LNCaP clone FGC (cell line): Measurements from ENCODE around the gene PCSK6.

Experiments used
- DNase-seq: peaks from one replicate; pipeline ENCODE4 v3.0.0-alpha.2; 2011; ENCODE audit warnings: low read depth
- H3K4me3 ChIP-seq: 2 replicates; pipeline ENCODE4 v1.5.1; 2011; ENCODE audit warnings: mild to moderate bottlenecking, low read depth, low read length, control low read depth
- TF ChIP-seq, protein P1 (sequence below): IDR thresholded peaks from 2 replicates; pipeline ENCODE4 v1.5.1; 2012; ENCODE audit warnings: mild to moderate bottlenecking; ENCODE audit not compliant: control insufficient read depth, insufficient read depth; ENCODE audit errors: extremely low read depth

PCSK6 gene

DNA sequence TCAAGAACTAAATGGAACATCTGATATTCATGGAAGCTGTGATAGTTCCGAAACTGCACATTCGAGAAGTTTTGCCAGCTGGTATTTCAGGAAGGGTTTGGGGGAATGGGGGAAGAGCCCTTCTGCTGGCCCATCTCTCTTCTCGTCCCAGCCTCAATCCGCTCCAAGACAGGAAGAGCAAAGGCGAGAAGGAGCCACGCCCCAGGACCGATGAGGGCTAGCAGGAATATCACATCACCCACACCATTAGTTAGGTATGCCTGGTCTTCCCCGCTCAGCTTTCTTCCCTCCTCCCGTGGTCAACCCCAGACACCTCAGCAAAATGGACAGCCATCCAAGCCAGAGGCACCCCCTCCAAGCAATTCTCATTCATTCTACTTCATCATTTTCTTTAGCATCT lies 14.9 kb upstream of the PCSK6 start:
- TF ChIP-seq, protein P1, sequence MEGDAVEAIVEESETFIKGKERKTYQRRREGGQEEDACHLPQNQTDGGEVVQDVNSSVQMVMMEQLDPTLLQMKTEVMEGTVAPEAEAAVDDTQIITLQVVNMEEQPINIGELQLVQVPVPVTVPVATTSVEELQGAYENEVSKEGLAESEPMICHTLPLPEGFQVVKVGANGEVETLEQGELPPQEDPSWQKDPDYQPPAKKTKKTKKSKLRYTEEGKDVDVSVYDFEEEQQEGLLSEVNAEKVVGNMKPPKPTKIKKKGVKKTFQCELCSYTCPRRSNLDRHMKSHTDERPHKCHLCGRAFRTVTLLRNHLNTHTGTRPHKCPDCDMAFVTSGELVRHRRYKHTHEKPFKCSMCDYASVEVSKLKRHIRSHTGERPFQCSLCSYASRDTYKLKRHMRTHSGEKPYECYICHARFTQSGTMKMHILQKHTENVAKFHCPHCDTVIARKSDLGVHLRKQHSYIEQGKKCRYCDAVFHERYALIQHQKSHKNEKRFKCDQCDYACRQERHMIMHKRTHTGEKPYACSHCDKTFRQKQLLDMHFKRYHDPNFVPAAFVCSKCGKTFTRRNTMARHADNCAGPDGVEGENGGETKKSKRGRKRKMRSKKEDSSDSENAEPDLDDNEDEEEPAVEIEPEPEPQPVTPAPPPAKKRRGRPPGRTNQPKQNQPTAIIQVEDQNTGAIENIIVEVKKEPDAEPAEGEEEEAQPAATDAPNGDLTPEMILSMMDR: no peak
- no peak for DNase-seq
- H3K4me3 ChIP-seq: no peak overlapping the region

DNA sequence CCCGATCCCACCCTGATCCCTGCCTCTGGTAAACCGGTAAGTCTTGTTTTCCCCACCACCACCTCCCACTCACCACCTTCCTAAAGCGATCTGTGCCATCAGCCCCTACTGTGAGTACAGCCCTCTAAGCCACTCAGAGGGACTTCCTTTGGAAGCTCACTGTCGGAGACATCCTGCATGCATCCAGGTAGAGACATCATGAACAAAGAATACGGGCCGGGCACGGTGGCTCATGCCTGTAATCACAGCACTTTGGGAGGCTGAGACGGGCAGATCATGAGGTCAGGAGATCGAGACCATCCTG lies 13.7 kb upstream of the PCSK6 start:
- no peak overlapping the region for H3K4me3 ChIP-seq
- no peak for DNase-seq
- TF ChIP-seq, protein P1: no peak

DNA sequence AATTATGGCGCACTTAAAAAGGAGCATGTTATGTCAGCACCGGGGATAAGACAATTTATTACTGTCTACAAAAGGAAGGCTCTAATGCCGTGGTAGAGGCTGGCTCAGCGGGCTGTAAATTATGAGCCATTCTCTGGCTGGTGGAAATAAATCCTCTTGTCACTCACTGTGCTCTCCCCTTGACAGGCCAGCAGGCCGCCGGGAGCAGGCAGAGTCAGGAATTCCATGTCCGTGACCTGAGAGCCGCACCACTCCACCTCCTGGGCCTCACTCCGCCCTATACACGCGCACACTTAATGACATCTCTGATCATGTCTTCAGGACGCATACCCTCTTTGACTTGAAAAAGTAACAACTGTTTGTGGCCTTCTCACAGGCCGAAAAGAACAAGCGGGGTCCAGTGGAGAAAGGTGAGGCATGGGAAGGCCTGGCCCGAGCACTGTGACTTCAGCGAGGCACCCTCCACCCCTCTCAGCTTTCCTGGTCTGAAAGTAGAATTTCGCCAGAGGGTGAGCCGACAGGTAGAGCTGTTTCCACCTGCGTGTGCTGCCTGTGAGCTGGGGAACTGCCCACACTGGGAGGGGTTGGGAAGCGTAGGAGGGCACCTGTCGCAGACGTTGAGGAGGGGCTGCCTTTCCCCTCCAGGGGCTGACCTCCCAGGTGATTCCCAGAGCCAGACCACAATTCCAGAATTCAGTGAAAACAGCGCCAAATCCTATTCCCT lies 13.2 kb upstream of the PCSK6 start:
- TF ChIP-seq, protein P1: no peak
- H3K4me3 ChIP-seq: no peak overlapping the region
- DNase-seq: no peak

DNA sequence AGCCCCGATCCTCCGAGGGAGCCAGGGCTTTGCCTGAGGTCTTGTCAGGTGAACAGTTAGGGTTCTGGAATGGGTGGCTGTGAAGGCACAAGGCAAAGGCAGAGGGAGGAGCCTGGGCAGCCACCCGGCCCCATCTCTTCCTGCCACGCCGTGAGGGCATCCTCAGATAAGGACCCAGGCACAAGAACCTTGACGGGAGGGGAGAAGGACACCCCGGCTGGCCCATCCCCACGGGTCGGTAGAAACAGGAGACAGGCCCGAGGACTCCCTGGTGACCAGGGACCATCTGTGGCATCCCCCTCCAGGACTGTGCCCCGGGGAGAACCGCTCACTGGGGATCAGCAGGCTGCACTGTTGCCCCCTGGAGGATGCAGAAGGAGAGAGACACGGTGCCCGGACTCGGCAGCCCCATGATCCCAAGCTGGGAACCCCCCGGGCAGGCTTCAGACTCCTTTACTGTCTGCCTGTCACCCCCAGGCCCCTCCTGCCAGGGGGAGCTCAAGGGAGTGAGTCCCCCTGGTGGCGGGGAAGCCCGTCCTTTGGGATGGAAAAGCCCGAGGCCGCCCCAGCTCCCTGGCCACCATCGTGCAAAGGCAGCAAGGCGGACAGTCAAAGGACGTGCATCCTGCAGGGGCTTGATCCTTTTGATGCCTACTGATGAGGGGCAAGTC lies 12.3 kb upstream of the PCSK6 start:
- TF ChIP-seq, protein P1: 0 out of 2 replicates have a peak, but pooled peaks have one; percentile 13
- DNase-seq: no peak
- no peak overlapping the region for H3K4me3 ChIP-seq

DNA sequence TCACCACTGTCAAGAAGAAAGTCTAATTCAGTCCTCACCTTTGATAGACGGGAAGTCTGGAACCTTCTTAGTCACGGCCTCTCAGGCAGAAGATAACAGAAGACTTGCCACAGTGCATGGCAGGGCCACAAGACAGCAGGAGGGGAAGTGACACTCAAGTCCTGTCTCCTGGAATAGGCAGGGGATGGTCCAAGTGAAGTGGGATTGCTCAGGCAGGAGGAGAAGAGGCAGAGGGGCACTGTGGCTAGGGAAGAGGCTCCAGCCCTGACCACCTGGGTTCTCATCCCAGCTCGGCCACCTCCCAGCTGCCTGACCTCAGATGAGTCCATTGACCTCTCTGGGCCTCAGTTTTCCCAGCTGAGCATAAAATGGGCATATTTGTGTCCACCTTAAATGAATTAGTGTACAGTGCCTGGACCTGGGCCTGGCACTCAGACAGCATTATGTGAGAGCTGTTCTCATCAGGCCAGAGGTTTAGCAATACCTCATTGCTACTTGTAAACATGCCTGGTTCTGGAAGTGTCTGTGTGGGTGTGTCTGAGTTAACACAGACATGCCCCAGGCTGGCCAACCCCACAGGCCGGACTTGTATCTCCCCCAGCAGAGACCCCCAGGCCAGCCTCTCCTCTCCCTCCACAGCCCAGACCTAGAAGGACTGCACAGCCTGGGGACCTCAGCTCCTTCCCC lies 11.5 kb upstream of the PCSK6 start:
- TF ChIP-seq, protein P1: no peak
- no peak for DNase-seq

DNA sequence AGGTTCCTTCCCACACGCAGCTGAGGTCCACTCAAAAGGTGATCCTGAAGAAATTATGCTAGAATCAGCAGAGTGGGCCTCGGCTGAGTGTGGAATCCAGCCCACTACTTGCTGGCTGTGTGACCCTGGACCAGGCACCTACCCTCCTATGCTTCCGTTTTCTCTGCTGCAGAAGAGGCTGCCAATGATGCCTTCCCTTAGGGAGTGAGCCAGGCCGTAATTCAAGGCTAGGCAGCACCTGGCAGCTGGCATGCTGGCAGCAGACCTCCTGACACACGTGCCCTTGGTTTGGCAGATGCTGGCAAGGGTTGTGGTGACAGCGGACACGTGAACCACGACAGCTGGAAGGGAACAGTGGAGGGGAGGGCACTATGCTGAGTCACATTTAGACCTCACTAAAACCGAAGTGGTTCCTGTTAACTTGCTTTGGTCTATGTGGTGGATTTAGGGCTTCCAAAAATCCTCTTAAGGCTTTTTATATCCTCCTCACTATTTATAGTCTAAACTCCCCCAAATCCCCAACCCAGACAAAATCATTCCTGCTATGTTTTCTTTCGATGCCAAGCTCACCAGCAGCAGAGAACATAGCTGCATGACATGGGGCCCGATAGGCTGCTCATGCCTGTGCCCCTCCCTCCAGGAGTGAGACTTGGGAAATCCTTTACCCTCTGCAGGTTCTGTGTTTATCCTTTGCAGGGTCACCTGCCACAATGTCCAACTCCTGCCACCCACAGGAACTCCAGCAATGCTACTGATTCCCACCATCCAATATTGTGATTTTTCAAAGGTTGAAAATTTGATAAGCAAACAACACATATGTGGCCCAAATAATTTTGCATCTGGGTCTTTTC lies 10.6 kb upstream of the PCSK6 start:
- H3K4me3 ChIP-seq: no peak overlapping the region
- TF ChIP-seq, protein P1: no peak
- peak; percentile 69 for DNase-seq

More for the DNA sequence above, 11.5 kb upstream of the PCSK6 start:
- no peak overlapping the region for H3K4me3 ChIP-seq
